ENCODE results near the gene FOXP1. TPM values are rescaled to one million over a fixed set of nuclear protein-coding genes. Genes with fewer than 3 reads are reported as not detected.

FOXP1 gene
- total and polyA plus RNA-seq, 2 of the 8 experiments (the other 6 are each of a cell fraction or from before 2014, with no cell fraction given): 13.9 to 25.4 TPM

DNA sequence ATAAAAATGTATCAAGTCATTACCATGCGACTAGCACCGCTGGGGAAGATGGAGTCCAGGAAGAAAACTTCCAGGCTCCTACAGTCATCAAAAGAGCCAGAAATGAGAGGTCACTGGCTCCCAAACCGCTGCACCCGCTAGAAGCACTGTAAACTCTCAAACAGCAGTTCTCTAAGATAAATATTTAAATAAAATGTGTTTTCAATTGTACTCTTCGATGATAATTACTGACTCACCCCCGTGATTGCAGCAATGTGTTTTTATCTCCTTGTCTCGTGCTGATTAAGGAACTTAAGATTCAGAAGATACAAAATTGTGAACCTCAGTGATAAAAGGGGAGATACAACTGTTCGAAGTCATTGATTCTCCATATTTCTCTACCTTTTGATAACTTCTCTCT lies 45.8 kb upstream of the FOXP1 start:
- H3K9me3 ChIP-seq (ENCODE audit: insufficient read depth in 2 of 2, low read depth in 1 of 2, low read length in 1 of 2): no peaks in the 10 kb centered on the region
- no peak overlapping the region for H2BK15ac ChIP-seq (ENCODE audit: low read length)
- no peak overlapping the region for H4K5ac ChIP-seq (ENCODE audit: insufficient read length, low read depth, low read length)
- H2BK120ac ChIP-seq (replicated peaks; ENCODE audit: low read depth, low read length): no peak overlapping the region
- H2BK20ac ChIP-seq (ENCODE audit: low read length): no peak overlapping the region
- 0 out of 2 replicates have a peak overlapping the region, but pooled peaks have one; percentile 3 for H2AFZ ChIP-seq (ENCODE audit: low read length)
- no peak overlapping the region for H3K27ac ChIP-seq (ENCODE audit: low read depth, low read length)
- no peak overlapping the region for H3K56ac ChIP-seq (replicated peaks; ENCODE audit: insufficient read length, low read depth, low read length)
- no peaks in the 10 kb centered on the region for H3K79me2 ChIP-seq (ENCODE audit: control insufficient read depth in 1 of 2, insufficient read depth in 2 of 2, low read length in 2 of 2)
- H2BK12ac ChIP-seq (ENCODE audit: low read depth, low read length): no peak overlapping the region
- ChIA-PET CTCF (ENCODE audit: partially characterized antibody) (no interaction called here), POLR2A (ENCODE audit: partially characterized antibody) (no interaction called here)
- H3K14ac ChIP-seq (ENCODE audit: insufficient read length): no peak overlapping the region
- no peak overlapping the region for H3K4ac ChIP-seq (replicated peaks; ENCODE audit: insufficient read length, low read depth, low read length)
- no peaks in the 10 kb centered on the region for H3K27me3 ChIP-seq (replicated peaks in 1 of 4; ENCODE audit: control insufficient read depth in 3 of 4, extremely low read depth in 1 of 4, insufficient read depth in 3 of 4, low read length in 3 of 4)
- no peak overlapping the region for H3K18ac ChIP-seq (ENCODE audit: extremely low read depth, low read length)
- no peak overlapping the region for H4K91ac ChIP-seq (replicated peaks; ENCODE audit: insufficient read length, low read length)
- no peak overlapping the region for H2BK5ac ChIP-seq (ENCODE audit: low read depth, low read length)
- no peak for DNase-seq (ENCODE audit: low read depth in 1 of 2, low spot score in 2 of 2)
- no peaks in the 10 kb centered on the region for H3K79me1 ChIP-seq (ENCODE audit: low read depth, low read length)
- no peak overlapping the region for H3K4me2 ChIP-seq (ENCODE audit: insufficient read depth in 1 of 2, low read depth in 2 of 2, low read length in 2 of 2)
- H4K20me1 ChIP-seq (replicated peaks in 1 of 2; ENCODE audit: control insufficient read depth in 1 of 2, insufficient read depth in 2 of 2, low read length in 2 of 2): no peaks in the 10 kb centered on the region
- H3K36me3 ChIP-seq (ENCODE audit: control insufficient read depth in 2 of 4, insufficient read depth in 4 of 4, low read length in 3 of 4): no peaks in the 10 kb centered on the region
- H3K4me3 ChIP-seq (ENCODE audit: extremely low read depth in 1 of 4, insufficient read depth in 2 of 4, low read depth in 3 of 4, low read length in 4 of 4): no peak overlapping the region
- H2AK5ac ChIP-seq (ENCODE audit: low read depth, low read length): no peak overlapping the region
- no peak overlapping the region for H3K23ac ChIP-seq (ENCODE audit: insufficient read length)
- WGBS, 2 experiments (ENCODE audit: extremely low coverage in 1 of 2, insufficient coverage in 1 of 2, insufficient read length in 1 of 2, insufficient replicate concordance in 2 of 2, low coverage in 1 of 2, low lambda C conversion rate in 2 of 2, missing lambda C conversion rate in 1 of 2): 91% methylated on average over 8 of the region's 8 CpGs; no CpG with 5 or more reads in 1 of the 2 experiments
- no peak overlapping the region for H4K8ac ChIP-seq (ENCODE audit: extremely low read depth, insufficient read depth, low read length)
- no peaks in the 10 kb centered on the region for H3K23me2 ChIP-seq (ENCODE audit: low read depth, low read length)
- H3K9ac ChIP-seq (replicated peaks in 1 of 4; ENCODE audit: extremely low read depth in 1 of 4, low read depth in 3 of 4, low read length in 3 of 4): no peak overlapping the region
- no peak for FAIRE-seq
- H3K4me1 ChIP-seq (replicated peaks in 1 of 4; ENCODE audit: control insufficient read depth in 3 of 4, insufficient read depth in 4 of 4, low read length in 3 of 4): no peaks in the 10 kb centered on the region
- TF ChIP-seq YY1 (IDR thresholded peaks at IDR 0.05; ENCODE audit: low read depth, low read length) (no peak), SIRT6 (IDR thresholded peaks at IDR 0.05; ENCODE audit: low read length) (no peak), E2F6 (IDR thresholded peaks at IDR 0.05) (no peak), RBBP5 (IDR thresholded peaks at IDR 0.05; ENCODE audit: borderline replicate concordance, low read depth, low read length) (no peak), BRCA1 (IDR thresholded peaks at IDR 0.05; ENCODE audit: low read depth, low read length) (no peak), TEAD4 (IDR thresholded peaks at IDR 0.05; ENCODE audit: low read depth, low read length) (no peak), SIN3A (conservative IDR thresholded peaks at IDR 0.05 in 1 of 2, IDR thresholded peaks at IDR 0.05 in 1 of 2; ENCODE audit: low read depth in 1 of 2, low read length in 2 of 2) (no peak), EZH2 (IDR thresholded peaks at IDR 0.05; ENCODE audit: low read depth, low read length, severe bottlenecking) (no peak), CBX5 (IDR thresholded peaks at IDR 0.05; ENCODE audit: low read depth, low read length) (no peak), GTF2F1 (IDR thresholded peaks at IDR 0.05; ENCODE audit: borderline replicate concordance, low read depth, low read length) (no peak), SP1 (IDR thresholded peaks at IDR 0.05; ENCODE audit: low read depth, low read length) (no peak)
- TF ChIP-seq, protein P1, sequence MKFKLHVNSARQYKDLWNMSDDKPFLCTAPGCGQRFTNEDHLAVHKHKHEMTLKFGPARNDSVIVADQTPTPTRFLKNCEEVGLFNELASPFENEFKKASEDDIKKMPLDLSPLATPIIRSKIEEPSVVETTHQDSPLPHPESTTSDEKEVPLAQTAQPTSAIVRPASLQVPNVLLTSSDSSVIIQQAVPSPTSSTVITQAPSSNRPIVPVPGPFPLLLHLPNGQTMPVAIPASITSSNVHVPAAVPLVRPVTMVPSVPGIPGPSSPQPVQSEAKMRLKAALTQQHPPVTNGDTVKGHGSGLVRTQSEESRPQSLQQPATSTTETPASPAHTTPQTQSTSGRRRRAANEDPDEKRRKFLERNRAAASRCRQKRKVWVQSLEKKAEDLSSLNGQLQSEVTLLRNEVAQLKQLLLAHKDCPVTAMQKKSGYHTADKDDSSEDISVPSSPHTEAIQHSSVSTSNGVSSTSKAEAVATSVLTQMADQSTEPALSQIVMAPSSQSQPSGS (IDR thresholded peaks at IDR 0.05; ENCODE audit: low read length): no peak

Measured in H1 (cell line).